IMR-90 (cell line): ENCODE data around the gene NUMA1. TPM values are rescaled to one million over a fixed set of nuclear protein-coding genes. Genes with fewer than 3 reads are reported as not detected.

Experiments used
- ATAC-seq: fragments of 200-7000 bp; cut with Tn5 transposase; 2 replicates; pipeline ENCODE4 v1.9.1; 2020; ENCODE audit warnings: low read depth, mild to moderate bottlenecking, moderate library complexity
- BruUV-seq: library from RNA; stranded (reverse); fragments of 400-500 nt; replicated peaks from 2 replicates; lab custom pipeline; 2021; lab: Mats Ljungman, UMichigan
- CTCF ChIA-PET: fragments of 300-600 bp; formaldehyde crosslinking; extraction: SDS; loops from one replicate; lab custom pipeline; 2021; ENCODE audit warnings: antibody characterized with exemption; lab: Yijun Ruan, JAX
- POLR2A ChIA-PET: fragments of 300-600 bp; sonication (Branson Sonifier 250); formaldehyde crosslinking; loops from one replicate; lab custom pipeline; 2022; ENCODE audit warnings: antibody characterized with exemption; ENCODE audit not compliant: unreplicated experiment; lab: Charles Lee
- DNase-seq: peaks from one replicate; pipeline ENCODE4 v3.0.0; 2013
- H2AFZ ChIP-seq: replicated peaks from 2 replicates; pipeline ENCODE3; 2013; ENCODE audit warnings: low read length, mild to moderate bottlenecking; ENCODE audit not compliant: poor library complexity
- H2AK5ac ChIP-seq: 2 replicates; pipeline ENCODE4 v1.6.1; 2013; ENCODE audit warnings: low read depth, low read length, inconsistent platforms
- H2AK9ac ChIP-seq: replicated peaks from 2 replicates; pipeline ENCODE3; 2013; ENCODE audit warnings: mild to moderate bottlenecking, low read depth, low read length, moderate library complexity; ENCODE audit not compliant: poor library complexity
- H2BK120ac ChIP-seq: 2 replicates; pipeline ENCODE4 v1.6.1; 2013; ENCODE audit warnings: low read depth, low read length, inconsistent platforms
- H2BK15ac ChIP-seq: 3 replicates; pipeline ENCODE4 v1.6.1; 2013; ENCODE audit warnings: low read depth, low read length, inconsistent platforms
- H2BK20ac ChIP-seq: 2 replicates; pipeline ENCODE4 v1.6.1; 2013; ENCODE audit warnings: low read depth, mild to moderate bottlenecking, inconsistent platforms, low read length, moderate library complexity
- H2BK5ac ChIP-seq: 2 replicates; pipeline ENCODE4 v1.6.1; 2013; ENCODE audit warnings: mild to moderate bottlenecking, low read depth, low read length, inconsistent platforms; ENCODE audit not compliant: poor library complexity, severe bottlenecking
- H3K14ac ChIP-seq: replicated peaks from 2 replicates; pipeline ENCODE4 v1.6.1; 2013; ENCODE audit warnings: low read depth, low read length, inconsistent platforms
- H3K18ac ChIP-seq: 2 replicates; pipeline ENCODE4 v1.6.1; 2013; ENCODE audit warnings: low read depth, low read length, control low read depth
- H3K23ac ChIP-seq: 2 replicates; pipeline ENCODE4 v1.6.1; 2013; ENCODE audit warnings: low read depth, low read length, inconsistent platforms
- H3K27ac ChIP-seq: 2 replicates; pipeline ENCODE4 v1.5.1; 2013; ENCODE audit warnings: mild to moderate bottlenecking, control low read depth, low read length; ENCODE audit not compliant: insufficient read depth
- H3K27me3 ChIP-seq: 2 replicates; pipeline ENCODE4 v1.6.1; 2013; ENCODE audit warnings: low read length; ENCODE audit not compliant: control insufficient read depth, insufficient read depth
- H3K36me3 ChIP-seq: 2 replicates; pipeline ENCODE4 v1.6.1; 2013; ENCODE audit warnings: low read length, mixed read lengths; ENCODE audit not compliant: control insufficient read depth, insufficient read depth
- H3K4ac ChIP-seq: 2 replicates; pipeline ENCODE4 v1.6.1; 2013; ENCODE audit warnings: low read depth, low read length, inconsistent platforms
- H3K4me1 ChIP-seq: 2 replicates; pipeline ENCODE4 v1.6.1; 2013; ENCODE audit warnings: low read length, mixed read lengths; ENCODE audit not compliant: control insufficient read depth, insufficient read depth
- H3K4me2 ChIP-seq: 2 replicates; pipeline ENCODE4 v1.6.1; 2013; ENCODE audit warnings: low read depth, mild to moderate bottlenecking, control low read depth, low read length, moderate library complexity
- H3K4me3 ChIP-seq: 2 replicates; pipeline ENCODE4 v1.5.1; 2013; ENCODE audit warnings: low read depth, mild to moderate bottlenecking, control low read depth, low read length, moderate library complexity; ENCODE audit not compliant: insufficient read depth
- H3K56ac ChIP-seq: 2 replicates; pipeline ENCODE4 v1.6.1; 2013; ENCODE audit warnings: low read length, inconsistent platforms; ENCODE audit not compliant: insufficient read depth; ENCODE audit errors: extremely low read depth
- H3K79me1 ChIP-seq, 2 experiments: 2 replicates each; pipeline ENCODE4 v1.6.1; 2013; ENCODE audit warnings: low read length in 2 of 2, inconsistent platforms in 1 of 2, low read depth in 1 of 2
- H3K9ac ChIP-seq: 2 replicates; pipeline ENCODE4 v1.6.1; 2013; ENCODE audit warnings: low read depth, low read length, control low read depth
- H3K9me1 ChIP-seq: 2 replicates; pipeline ENCODE4 v1.6.1; 2013; ENCODE audit warnings: low read length, inconsistent platforms; ENCODE audit not compliant: insufficient read depth
- H3K9me3 ChIP-seq: 2 replicates; pipeline ENCODE4 v1.6.1; 2013; ENCODE audit warnings: low read length; ENCODE audit not compliant: control insufficient read depth, insufficient read depth
- H4K20me1 ChIP-seq: 2 replicates; pipeline ENCODE4 v1.6.1; 2013; ENCODE audit warnings: low read length, inconsistent platforms; ENCODE audit not compliant: insufficient read depth
- H4K5ac ChIP-seq: 2 replicates; pipeline ENCODE4 v1.6.1; 2013; ENCODE audit warnings: mild to moderate bottlenecking, low read depth, low read length, control low read depth
- H4K8ac ChIP-seq, 2 experiments: 2 replicates each; pipeline ENCODE4 v1.6.1; 2013; ENCODE audit warnings: low read depth in 2 of 2, low read length in 2 of 2, control low read depth in 1 of 2, inconsistent platforms in 1 of 2
- H4K91ac ChIP-seq: 2 replicates; pipeline ENCODE4 v1.6.1; 2013; ENCODE audit warnings: low read depth, low read length, inconsistent platforms; ENCODE audit not compliant: insufficient read depth
- BHLHE40 ChIP-seq: fragments of 150-350 bp; IDR thresholded peaks from 2 replicates; pipeline ENCODE4 v1.6.1; 2016; ENCODE audit warnings: mild to moderate bottlenecking, low read depth, low read length
- CTCF ChIP-seq: conservative IDR thresholded peaks from 2 replicates; pipeline ENCODE4 v1.5.1; 2012; ENCODE audit warnings: mild to moderate bottlenecking, low read depth, low read length, improper control_type of control experiment
- MAFK ChIP-seq: IDR thresholded peaks from 2 replicates; pipeline ENCODE4 v1.6.1; 2012; ENCODE audit warnings: low read depth, low read length, improper control_type of control experiment
- MAZ ChIP-seq: IDR thresholded peaks from 2 replicates; pipeline ENCODE4 v1.6.1; 2012; ENCODE audit warnings: low read depth, mild to moderate bottlenecking, low read length, improper control_type of control experiment, moderate library complexity, borderline replicate concordance
- NFE2L2 ChIP-seq: fragments of 150-350 bp; IDR thresholded peaks from 2 replicates; pipeline ENCODE4 v1.6.1; 2016; ENCODE audit warnings: low read depth, mild to moderate bottlenecking, low read length
- POLR2A ChIP-seq: IDR thresholded peaks from 2 replicates; pipeline ENCODE4 v1.6.1; 2012; ENCODE audit warnings: mild to moderate bottlenecking, low read depth, low read length
- RAD21 ChIP-seq: IDR thresholded peaks from 2 replicates; pipeline ENCODE4 v1.6.1; 2012; ENCODE audit warnings: low read length, improper control_type of control experiment
- RCOR1 ChIP-seq: IDR thresholded peaks from 2 replicates; pipeline ENCODE4 v1.6.1; 2012; ENCODE audit warnings: mild to moderate bottlenecking, low read length, improper control_type of control experiment; ENCODE audit not compliant: insufficient replicate concordance
- RFX5 ChIP-seq: IDR thresholded peaks from 2 replicates; pipeline ENCODE4 v1.8.0; 2012; ENCODE audit warnings: low read depth, mild to moderate bottlenecking, low read length, moderate library complexity
- SMC3 ChIP-seq: fragments of 150-350 bp; IDR thresholded peaks from 2 replicates; pipeline ENCODE4 v1.6.1; 2016; ENCODE audit warnings: low read depth, mild to moderate bottlenecking, antibody characterized with exemption, low read length, moderate library complexity
- WGBS, 2 experiments: methylation state at CpG; one replicate each; pipeline versions ENCODE4 v1.1.5 to v1.1.7; 2013; ENCODE audit warnings: missing lambda C conversion rate in 2 of 2; ENCODE audit not compliant: insufficient read length in 1 of 2; ENCODE audit errors: extremely low coverage in 2 of 2; 5-methylcytosine and 5-hydroxymethylcytosine counted together
- dilution Hi-C: fragments of 300-500 bp; cut with HindIII; formaldehyde crosslinking; loops from one replicate; pipeline ENCODE4 v1.14.3; 2018; ENCODE audit warnings: low sequenced_read_pairs; ENCODE audit not compliant: unreplicated experiment
- in situ Hi-C: fragments of 300-500 bp; cut with MboI; formaldehyde crosslinking; loops from 3 replicates; pipeline ENCODE4 v1.14.3; 2019; ENCODE audit warnings: low sequenced_read_pairs, inconsistent platforms, mixed read lengths
- intact Hi-C: fragments of 100-400 bp; cut with micrococcal nuclease; formaldehyde crosslinking; loops from 2 replicates; pipeline ENCODE4 v1.10.0; 2022
- polyA plus RNA-seq, 3 experiments: library from polyadenylated mRNA; depleted of rRNA; stranded (reverse); fragments of >200 nt; gene quantifications; 2 replicates each; pipeline ENCODE4 v1.2.3, GENCODE V29; 2012; ENCODE audit warnings: low replicate concordance in 1 of 3
- total RNA-seq: library from RNA; depleted of rRNA; stranded (reverse); fragments of >200 nt; gene quantifications from 2 replicates; pipeline ENCODE4 v1.2.3, GENCODE V29; 2012
- TF ChIP-seq, protein P1 (sequence below): fragments of 150-350 bp; IDR thresholded peaks from 2 replicates; pipeline ENCODE4 v1.6.1; 2016; ENCODE audit warnings: low read depth, mild to moderate bottlenecking, low read length, moderate library complexity, borderline replicate concordance

Gene NUMA1
- total and polyA plus RNA-seq, 2 of the 4 experiments (the other 2 are of a cell fraction), result 61.7 to 97.0 TPM

GRCh38 chr11:72007587-72007986 lies 72.8 kb downstream of the NUMA1 start:
- H3K9ac ChIP-seq, result no peak overlapping the region
- H4K5ac ChIP-seq, result no peak overlapping the region
- no peak overlapping the region for H2AK5ac ChIP-seq
- H4K8ac ChIP-seq, result no peak overlapping the region
- TF ChIP-seq BHLHE40, result no peak
- no peak for TF ChIP-seq MAFK
- TF ChIP-seq, protein P1, sequence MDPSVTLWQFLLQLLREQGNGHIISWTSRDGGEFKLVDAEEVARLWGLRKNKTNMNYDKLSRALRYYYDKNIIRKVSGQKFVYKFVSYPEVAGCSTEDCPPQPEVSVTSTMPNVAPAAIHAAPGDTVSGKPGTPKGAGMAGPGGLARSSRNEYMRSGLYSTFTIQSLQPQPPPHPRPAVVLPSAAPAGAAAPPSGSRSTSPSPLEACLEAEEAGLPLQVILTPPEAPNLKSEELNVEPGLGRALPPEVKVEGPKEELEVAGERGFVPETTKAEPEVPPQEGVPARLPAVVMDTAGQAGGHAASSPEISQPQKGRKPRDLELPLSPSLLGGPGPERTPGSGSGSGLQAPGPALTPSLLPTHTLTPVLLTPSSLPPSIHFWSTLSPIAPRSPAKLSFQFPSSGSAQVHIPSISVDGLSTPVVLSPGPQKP, result no peak
- no peak for TF ChIP-seq RCOR1
- TF ChIP-seq NFE2L2, result no peak
- no peak for TF ChIP-seq CTCF
- no peak for TF ChIP-seq RAD21
- TF ChIP-seq SMC3, result no peak
- TF ChIP-seq RFX5, result no peak
- no peak for TF ChIP-seq POLR2A
- TF ChIP-seq MAZ, result no peak
- H3K14ac ChIP-seq, result no peak overlapping the region
- no peak overlapping the region for H3K27ac ChIP-seq
- H3K4me3 ChIP-seq, result no peak overlapping the region
- no TSS peak for BruUV-seq
- H2AFZ ChIP-seq, result no peak overlapping the region
- in situ Hi-C loops (no loop called here), intact Hi-C loops (no loop called here), dilution Hi-C loops (no loop called here)
- no peak overlapping the region for H2BK20ac ChIP-seq
- H3K79me1 ChIP-seq, result peaks cover 25 to 35% of the 10 kb centered on the region in 2 experiments
- H2BK15ac ChIP-seq, result no peak overlapping the region
- H3K36me3 ChIP-seq, result peaks cover 96% of the 10 kb centered on the region
- H2BK5ac ChIP-seq, result no peak overlapping the region
- H3K9me3 ChIP-seq, result no peaks in the 10 kb centered on the region
- no peak overlapping the region for H4K91ac ChIP-seq
- no peak overlapping the region for H3K56ac ChIP-seq
- no peak overlapping the region for H3K4ac ChIP-seq
- ATAC-seq (no peak), DNase-seq (no peak)
- H4K20me1 ChIP-seq, result peaks cover 45% of the 10 kb centered on the region
- no peak overlapping the region for H3K18ac ChIP-seq
- H3K4me2 ChIP-seq, result no peak overlapping the region
- WGBS, 2 experiments, result 80% methylated on average over 1 of the region's 5 CpGs; no CpG with 5 or more reads in 1 of the 2 experiments
- no peak overlapping the region for H3K23ac ChIP-seq
- POLR2A ChIA-PET, result interaction anchor here (0.7 kb wide), 1 partner anchor 946 kb away, joined by 3 read pairs; no protein-coding TSS in a partner anchor
- H2BK120ac ChIP-seq, result no peak overlapping the region
- 0 out of 2 replicates have a peak, but pooled peaks cover 5% of the 10 kb centered on the region for H3K9me1 ChIP-seq
- no peaks in the 10 kb centered on the region for H3K27me3 ChIP-seq
- H3K4me1 ChIP-seq, result no peaks in the 10 kb centered on the region
- CTCF ChIA-PET, result no interaction called here
- H2AK9ac ChIP-seq, result no peak overlapping the region
